Activated naive CD8-positive, alpha-beta T cell (primary cell): ENCODE results near the gene C19orf25.

Source experiments
- H3K27ac Mint-ChIP-seq: one replicate; pipeline ENCODE4 v1.8.0; 2021; ENCODE audit warnings: mixed read lengths
- H3K27me3 Mint-ChIP-seq: one replicate; pipeline ENCODE4 v1.8.0; 2021; ENCODE audit warnings: mixed read lengths
- H3K36me3 Mint-ChIP-seq: one replicate; pipeline ENCODE4 v1.8.0; 2021; ENCODE audit warnings: mixed read lengths
- H3K4me1 Mint-ChIP-seq: one replicate; pipeline ENCODE4 v1.8.0; 2021; ENCODE audit warnings: low read depth, mixed read lengths
- H3K4me3 Mint-ChIP-seq: one replicate; pipeline ENCODE4 v1.8.0; 2021; ENCODE audit warnings: mild to moderate bottlenecking, mixed read lengths
- H3K9me3 Mint-ChIP-seq: one replicate; pipeline ENCODE4 v1.8.0; 2021; ENCODE audit warnings: low read depth, mixed read lengths

Gene C19orf25

GRCh38 chr19:1456121-1456900 is 22.7 kb downstream of the C19orf25 start:
- Mint-ChIP-seq H3K27me3 (peaks cover 9% of the 10 kb centered on the region), H3K4me1 (peaks cover 14% of the 10 kb centered on the region), H3K27ac (no peak overlapping the region), H3K9me3 (no peaks in the 10 kb centered on the region), H3K36me3 (no peaks in the 10 kb centered on the region), H3K4me3 (no peak overlapping the region)

DNA sequence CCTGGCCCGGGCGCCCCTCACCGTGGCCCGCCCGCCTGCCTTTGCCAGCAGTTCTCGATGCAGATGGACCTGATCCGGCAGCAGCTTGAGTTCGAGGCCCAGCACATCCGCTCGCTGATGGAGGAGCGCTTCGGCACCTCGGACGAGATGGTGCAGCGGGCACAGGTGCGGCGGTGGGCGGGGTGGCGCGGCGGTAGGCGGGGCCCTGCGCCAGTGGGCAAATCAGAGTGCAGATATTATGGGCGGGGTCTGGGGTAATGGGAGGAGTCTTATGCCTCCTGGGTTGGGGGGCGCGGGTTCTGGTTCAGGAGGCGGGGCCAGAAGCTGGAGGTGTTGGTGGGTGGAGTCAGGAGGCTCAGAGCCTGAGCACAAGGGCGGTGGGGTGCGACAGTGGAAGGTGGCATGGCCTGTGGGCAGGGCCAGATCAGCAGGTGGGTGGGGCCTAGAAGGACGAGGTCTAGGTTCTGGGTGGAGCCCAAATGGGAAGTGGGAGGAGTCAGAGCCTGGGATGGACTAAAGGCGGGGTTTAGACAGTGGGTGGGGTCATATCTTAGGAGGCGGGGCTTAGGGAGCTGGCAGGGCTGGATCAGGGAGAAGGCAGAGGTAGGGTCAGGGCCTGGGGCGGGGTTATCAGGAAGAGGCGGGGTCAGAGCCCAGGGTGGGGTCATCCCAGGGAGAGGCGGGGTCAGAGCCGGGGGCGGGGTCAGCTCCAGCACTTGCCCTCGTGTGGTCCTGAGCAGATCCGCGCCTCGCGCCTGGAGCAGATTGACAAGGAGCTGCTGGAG is 23.5 kb downstream of the C19orf25 start:
- Mint-ChIP-seq H3K9me3 (no peaks in the 10 kb centered on the region), H3K27me3 (peaks cover 16% of the 10 kb centered on the region), H3K27ac (no peak overlapping the region), H3K36me3 (no peaks in the 10 kb centered on the region), H3K4me3 (peak overlapping the region; percentile 64), H3K4me1 (peaks cover 14% of the 10 kb centered on the region)

- H3K36me3 Mint-ChIP-seq = no peaks in the 10 kb centered on the region
- H3K9me3 Mint-ChIP-seq = no peaks in the 10 kb centered on the region
- H3K27ac Mint-ChIP-seq = no peak overlapping the region
- peaks cover 19% of the 10 kb centered on the region for H3K27me3 Mint-ChIP-seq
- no peak overlapping the region for H3K4me3 Mint-ChIP-seq
- H3K4me1 Mint-ChIP-seq = peaks cover 16% of the 10 kb centered on the region
Observed at GRCh38 chr19:1455002-1455335, 24.0 kb downstream of the C19orf25 start.

DNA sequence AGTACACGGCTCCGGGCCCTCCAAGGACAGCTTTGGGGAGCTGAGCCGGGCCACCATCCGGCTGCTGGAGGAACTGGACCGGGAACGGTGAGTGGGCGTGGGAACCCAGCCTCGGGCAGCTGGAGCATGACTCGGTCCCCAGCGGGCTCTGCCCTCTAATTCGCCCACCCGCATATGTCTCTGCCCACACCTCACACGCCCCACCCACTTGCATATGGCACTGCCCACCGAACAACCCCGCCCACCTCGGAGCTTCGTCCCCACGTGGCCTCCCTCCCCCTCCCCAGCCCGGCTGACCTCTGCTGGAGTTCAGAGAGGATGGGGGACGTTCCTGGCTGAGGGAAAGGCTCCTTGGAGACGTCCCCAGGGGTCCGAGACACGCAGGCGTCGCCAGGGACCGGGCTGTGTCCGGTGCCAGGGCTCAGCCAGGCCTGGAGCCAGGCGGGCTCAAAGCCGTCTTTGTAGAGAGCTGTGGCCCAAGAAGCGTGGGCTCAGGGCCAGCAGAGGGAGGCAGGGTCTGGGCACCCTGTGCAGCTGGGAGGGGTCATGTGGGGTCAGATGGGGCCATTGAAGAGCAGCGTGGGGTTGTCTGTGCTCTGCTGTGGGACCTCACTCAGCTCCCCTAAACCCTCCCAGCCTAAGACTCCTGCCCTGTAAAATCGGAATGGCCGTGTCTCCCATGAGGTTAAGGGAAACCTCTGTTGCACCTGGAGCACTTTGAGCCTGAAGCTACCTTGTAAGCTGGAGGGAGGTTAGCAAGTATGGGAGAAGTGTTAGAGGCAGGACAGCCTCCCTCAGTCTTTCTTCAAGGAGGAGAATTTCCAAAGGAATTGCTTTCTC is 25.3 kb downstream of the C19orf25 start:
- peaks cover 18% of the 10 kb centered on the region for H3K4me1 Mint-ChIP-seq
- no peaks in the 10 kb centered on the region for H3K36me3 Mint-ChIP-seq
- H3K27me3 Mint-ChIP-seq = peaks cover 24% of the 10 kb centered on the region
- H3K27ac Mint-ChIP-seq = no peak overlapping the region
- H3K9me3 Mint-ChIP-seq = no peaks in the 10 kb centered on the region
- no peak overlapping the region for H3K4me3 Mint-ChIP-seq

- Mint-ChIP-seq H3K4me1 (peaks cover 20% of the 10 kb centered on the region), H3K4me3 (no peak overlapping the region), H3K27ac (no peak overlapping the region), H3K36me3 (no peaks in the 10 kb centered on the region), H3K9me3 (no peaks in the 10 kb centered on the region), H3K27me3 (peaks cover 27% of the 10 kb centered on the region)
Observed at GRCh38 chr19:1452802-1453524, 26.1 kb downstream of the C19orf25 start.

DNA sequence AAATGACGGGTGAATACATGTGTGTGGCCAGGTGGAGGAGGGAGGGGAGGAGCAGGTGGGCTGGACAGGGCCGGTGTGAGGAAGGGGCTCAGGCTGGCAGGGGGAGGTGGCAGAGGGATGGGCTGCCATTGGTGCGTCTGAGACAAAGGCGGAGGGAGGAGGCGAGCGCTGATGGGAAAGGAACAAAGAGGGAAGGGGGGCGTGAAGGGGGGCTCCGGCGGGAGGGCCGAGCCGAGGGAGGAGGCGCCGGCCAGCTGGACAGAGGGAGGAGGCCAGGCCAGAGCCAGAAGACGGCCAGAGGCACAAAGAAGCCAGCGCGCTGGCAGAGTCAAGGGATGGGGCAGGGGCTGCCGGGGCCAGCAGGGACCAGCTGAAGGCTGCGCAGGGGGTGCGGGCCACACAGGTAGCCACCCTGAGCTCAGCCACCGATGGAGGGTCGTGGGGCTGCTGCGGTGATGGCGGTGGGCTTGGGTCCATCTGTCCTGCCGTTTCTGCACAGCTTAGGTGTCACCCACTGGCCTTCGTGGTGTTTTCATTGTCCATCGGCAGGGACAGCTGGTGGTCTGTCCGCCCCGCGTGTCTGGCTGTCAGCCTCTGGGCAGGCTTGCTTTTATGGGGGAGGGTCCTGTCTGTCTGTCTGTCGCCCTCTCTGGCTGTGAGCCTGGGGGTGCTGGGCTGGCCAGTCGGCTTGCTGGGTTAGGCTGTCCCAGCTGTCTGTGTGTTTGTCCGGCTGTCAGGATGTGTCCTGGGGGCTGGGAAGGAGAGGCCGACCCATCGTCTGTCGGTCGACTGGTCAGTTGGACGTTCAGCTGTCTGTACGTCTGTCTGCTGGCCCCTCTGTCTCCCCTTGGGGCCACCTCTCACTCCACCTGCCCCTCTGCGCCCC is 26.9 kb downstream of the C19orf25 start:
- Mint-ChIP-seq H3K4me1 (peaks cover 21% of the 10 kb centered on the region), H3K36me3 (no peaks in the 10 kb centered on the region), H3K27me3 (peaks cover 35% of the 10 kb centered on the region), H3K27ac (no peak overlapping the region), H3K4me3 (no peak overlapping the region), H3K9me3 (no peaks in the 10 kb centered on the region)

DNA sequence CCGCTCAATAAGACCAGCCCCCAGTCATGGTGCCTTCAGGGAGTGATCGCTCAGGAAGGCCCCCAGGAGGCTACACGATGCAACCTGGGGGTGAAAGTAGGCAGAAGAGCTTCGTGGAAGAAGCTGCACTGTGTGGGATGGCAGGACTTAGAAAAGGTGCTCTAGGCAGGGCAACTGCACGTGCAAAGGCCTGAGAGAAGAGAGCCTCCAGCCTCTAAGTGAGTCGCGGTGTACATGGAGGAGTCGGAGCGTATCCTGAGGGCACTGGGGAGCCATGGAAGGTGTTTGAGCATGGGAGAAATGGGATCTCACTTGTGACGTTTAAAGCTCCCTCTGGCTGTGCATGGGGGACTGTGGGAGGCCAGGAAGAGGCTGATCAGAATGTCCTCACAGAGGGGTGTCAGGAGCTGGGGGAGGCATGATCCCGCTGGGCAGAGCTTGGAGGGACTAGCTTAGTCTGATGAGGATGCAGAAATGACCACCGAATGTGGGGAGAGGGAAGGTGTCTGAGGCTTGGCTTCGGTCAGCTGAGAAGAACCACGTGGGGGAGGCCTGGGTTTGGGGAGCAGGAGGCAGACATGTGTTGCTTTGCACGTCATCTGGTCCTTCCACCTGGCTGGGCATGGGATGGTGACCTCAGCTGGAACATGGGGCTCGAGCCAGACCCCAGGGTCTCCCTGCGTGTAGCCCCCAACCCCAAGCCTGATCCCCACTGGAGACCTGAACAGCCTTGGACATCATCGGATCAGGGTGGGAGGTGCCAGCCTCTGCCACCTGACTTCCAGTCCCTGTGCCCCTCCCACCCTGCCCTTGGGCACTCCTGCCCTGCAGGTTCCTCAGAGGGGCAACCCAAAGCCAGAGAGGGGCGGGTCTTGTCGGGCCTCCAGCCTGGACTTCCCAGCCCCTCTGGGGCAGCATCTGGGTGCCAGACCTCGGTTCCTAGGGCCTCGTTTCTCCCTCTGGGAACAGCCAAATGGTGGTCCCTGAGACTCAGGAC is 28.0 kb downstream of the C19orf25 start:
- peak overlapping the region; percentile 9 for H3K4me3 Mint-ChIP-seq
- no peaks in the 10 kb centered on the region for H3K9me3 Mint-ChIP-seq
- peaks cover 36% of the 10 kb centered on the region for H3K27me3 Mint-ChIP-seq
- peaks cover 21% of the 10 kb centered on the region for H3K4me1 Mint-ChIP-seq
- no peak overlapping the region for H3K27ac Mint-ChIP-seq
- no peaks in the 10 kb centered on the region for H3K36me3 Mint-ChIP-seq

GRCh38 chr19:1449467-1450442 is 29.3 kb downstream of the C19orf25 start, which contains the start of gene APC2:
TSS of gene APC2 (plus strand) at chr19:1450121. CDS start at chr19:1453002, 2,881 bp downstream.
- no peaks in the 10 kb centered on the region for H3K36me3 Mint-ChIP-seq
- H3K9me3 Mint-ChIP-seq = no peaks in the 10 kb centered on the region
- H3K4me1 Mint-ChIP-seq = peaks cover 16% of the 10 kb centered on the region
- H3K27ac Mint-ChIP-seq = no peak within 1 kb of the TSS
- H3K27me3 Mint-ChIP-seq = peaks cover 32% of the 10 kb centered on the region
- peak within 1 kb of the TSS; percentile 48 for H3K4me3 Mint-ChIP-seq

DNA sequence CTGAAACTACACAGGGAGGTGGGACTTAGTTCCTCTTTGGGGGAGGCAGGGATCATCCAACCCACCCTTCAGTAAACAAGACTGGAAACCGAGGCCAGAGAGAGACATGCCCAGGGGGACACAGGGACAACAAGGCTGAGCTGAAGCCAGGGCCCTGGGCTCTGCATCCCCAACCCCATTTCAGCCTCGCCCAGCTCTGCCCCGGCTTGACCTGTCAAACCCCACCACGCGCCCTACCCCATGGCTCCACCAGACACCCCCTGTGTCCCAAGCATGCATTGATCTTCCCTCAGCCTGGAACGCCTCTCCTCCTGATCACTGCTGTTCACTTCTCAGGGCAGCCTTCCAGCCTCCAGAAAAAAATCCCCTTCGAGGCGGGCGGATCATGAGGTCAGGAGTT is 31.1 kb downstream of the C19orf25 start:
- peaks cover 18% of the 10 kb centered on the region for H3K4me1 Mint-ChIP-seq
- no peak overlapping the region for H3K27ac Mint-ChIP-seq
- H3K36me3 Mint-ChIP-seq = no peaks in the 10 kb centered on the region
- H3K4me3 Mint-ChIP-seq = peak overlapping the region; percentile 20
- peaks cover 28% of the 10 kb centered on the region for H3K27me3 Mint-ChIP-seq
- H3K9me3 Mint-ChIP-seq = no peaks in the 10 kb centered on the region

- Mint-ChIP-seq H3K27ac (no peak overlapping the region), H3K27me3 (peaks cover 27% of the 10 kb centered on the region), H3K4me1 (peaks cover 21% of the 10 kb centered on the region), H3K4me3 (no peak overlapping the region), H3K36me3 (no peaks in the 10 kb centered on the region), H3K9me3 (no peaks in the 10 kb centered on the region)
Observed at GRCh38 chr19:1447504-1447903, 31.5 kb downstream of the C19orf25 start.

- Mint-ChIP-seq H3K4me1 (peaks cover 23% of the 10 kb centered on the region), H3K27me3 (peaks cover 27% of the 10 kb centered on the region), H3K9me3 (no peaks in the 10 kb centered on the region), H3K36me3 (no peaks in the 10 kb centered on the region), H3K4me3 (peak overlapping the region; percentile 32), H3K27ac (no peak overlapping the region)
Observed at GRCh38 chr19:1446713-1447481, 32.1 kb downstream of the C19orf25 start.
